ENCODE data around the gene ERVH48-1. TPM values are rescaled to one million over a fixed set of nuclear protein-coding genes. Genes with fewer than 3 reads are reported as not detected.
A peak's percentile ranks its signal among the peaks of the same experiment; 100 is the strongest.

Gene ERVH48-1
- total RNA-seq, 2 experiments from 2014 or later: 0.18 to 0.29 TPM

GRCh38 chr21:42900446-42900845 is 25.0 kb downstream of the ERVH48-1 start:
- CTCF ChIA-PET: no interaction called here
- intact Hi-C loops (cut with micrococcal nuclease): no loop called here
- Mint-ChIP-seq H3K36me3 (ENCODE audit: low read depth) (peaks cover 29% of the 10 kb centered on the region), H3K27me3 (no peaks in the 10 kb centered on the region), H3K27ac (no peak overlapping the region), H3K4me3 (no peak overlapping the region), H3K4me1 (ENCODE audit: low read depth) (peaks cover 14% of the 10 kb centered on the region), H3K9me3 (no peaks in the 10 kb centered on the region)
- POLR2A ChIA-PET: interaction anchor here (0.9 kb wide), 1 partner anchor 12 kb away, joined by 3 read pairs; no protein-coding TSS in a partner anchor
- TF ChIP-seq CTCF (IDR thresholded peaks at IDR 0.05): no peak
- no peak for ATAC-seq
- no peak for DNase-seq

- POLR2A ChIA-PET: interaction anchor here (0.7 to 2.3 kb wide), 6 partner anchors 11 to 99 kb away, joined by 3 to 21 read pairs (median 6); partner anchors contain the start of gene WDR4
- CTCF ChIA-PET: interaction anchor here (0.7 kb wide), 1 partner anchor 31 kb away, joined by 3 read pairs; no protein-coding TSS in a partner anchor
- H3K9me3 Mint-ChIP-seq: no peaks in the 10 kb centered on the region
- H3K4me3 Mint-ChIP-seq: peak within 1 kb of the TSS; percentile 87
- ATAC-seq (peak; percentile 96), DNase-seq (peak; percentile 100)
- peaks cover 11% of the 10 kb centered on the region for H3K4me1 Mint-ChIP-seq (ENCODE audit: low read depth)
- intact Hi-C loops (cut with micrococcal nuclease): no loop called here
- peak within 1 kb of the TSS; percentile 92 for H3K27ac Mint-ChIP-seq
- no peaks in the 10 kb centered on the region for H3K27me3 Mint-ChIP-seq
- TF ChIP-seq CTCF (IDR thresholded peaks at IDR 0.05): no peak
- peaks cover 10% of the 10 kb centered on the region for H3K36me3 Mint-ChIP-seq (ENCODE audit: low read depth)
Observed at GRCh38 chr21:42892931-42893755, 32.3 kb downstream of the ERVH48-1 start, which contains the start of gene NDUFV3. Gene NDUFV3, plus strand, starts transcription at chr21:42893309. Its CDS starts 25 bp downstream, at chr21:42893334.

- intact Hi-C loops (cut with micrococcal nuclease): no loop called here
- Mint-ChIP-seq H3K4me1 (ENCODE audit: low read depth) (peaks cover 10% of the 10 kb centered on the region), H3K27ac (peak overlapping the region; percentile 92), H3K36me3 (ENCODE audit: low read depth) (peaks cover 6% of the 10 kb centered on the region), H3K4me3 (peak overlapping the region; percentile 87), H3K9me3 (no peaks in the 10 kb centered on the region), H3K27me3 (no peaks in the 10 kb centered on the region)
- DNase-seq (no peak), ATAC-seq (no peak)
- POLR2A ChIA-PET: interaction anchor here (0.7 to 2.3 kb wide), 7 partner anchors 11 to 99 kb away, joined by 3 to 21 read pairs (median 4); partner anchors contain the start of gene WDR4
- TF ChIP-seq CTCF (IDR thresholded peaks at IDR 0.05): no peak
- CTCF ChIA-PET: interaction anchor here (0.7 to 1.4 kb wide), 2 partner anchors 31 to 300 kb away, joined by 3 to 4 read pairs; no protein-coding TSS in a partner anchor
Observed at GRCh38 chr21:42892582-42892930, 32.9 kb downstream of the ERVH48-1 start.

GRCh38 chr21:42887326-42887725 is 38.1 kb downstream of the ERVH48-1 start:
- Mint-ChIP-seq H3K4me1 (ENCODE audit: low read depth) (peaks cover 2% of the 10 kb centered on the region), H3K27me3 (no peaks in the 10 kb centered on the region), H3K4me3 (no peak overlapping the region), H3K9me3 (no peaks in the 10 kb centered on the region), H3K36me3 (ENCODE audit: low read depth) (no peaks in the 10 kb centered on the region), H3K27ac (no peak overlapping the region)
- ChIA-PET CTCF (no interaction called here), POLR2A (interaction anchor here (0.6 kb wide), 1 partner anchor 143 kb away, joined by 4 read pairs; no protein-coding TSS in a partner anchor)
- TF ChIP-seq CTCF (IDR thresholded peaks at IDR 0.05): no peak
- DNase-seq (no peak), ATAC-seq (no peak)
- intact Hi-C loops (cut with micrococcal nuclease): no loop called here

GRCh38 chr21:42883921-42884320 is 41.5 kb downstream of the ERVH48-1 start:
- intact Hi-C loops (cut with micrococcal nuclease): no loop called here
- Mint-ChIP-seq H3K4me3 (no peak overlapping the region), H3K4me1 (ENCODE audit: low read depth) (peaks cover 17% of the 10 kb centered on the region), H3K9me3 (no peaks in the 10 kb centered on the region), H3K27me3 (no peaks in the 10 kb centered on the region), H3K27ac (no peak overlapping the region), H3K36me3 (ENCODE audit: low read depth) (peaks cover 4% of the 10 kb centered on the region)
- ATAC-seq (no peak), DNase-seq (no peak)
- POLR2A ChIA-PET: no interaction called here
- no peak for TF ChIP-seq CTCF (IDR thresholded peaks at IDR 0.05)
- CTCF ChIA-PET: no interaction called here
